Astrocyte of the cerebellum (primary cell): ENCODE data around the gene PAQR5.
A peak's percentile ranks its signal among the peaks of the same experiment; 100 is the strongest.

Source experiments
- DNase-seq: peaks from one replicate; pipeline ENCODE4 v3.0.0-alpha.2; 2011; ENCODE audit warnings: low read depth
- H3K4me3 ChIP-seq: 2 replicates; pipeline ENCODE4 v1.5.1; 2011; ENCODE audit warnings: mild to moderate bottlenecking, low read depth, low read length, moderate library complexity
- in situ Hi-C: cut with HindIII; loops from 2 replicates; pipeline ENCODE4 v1.10.0; 2017; ENCODE audit warnings: low sequenced_read_pairs
- TF ChIP-seq, protein P1 (sequence below): IDR thresholded peaks from 2 replicates; pipeline ENCODE4 v1.5.1; 2012; ENCODE audit warnings: low read length, low read depth, moderate library complexity, mild to moderate bottlenecking; ENCODE audit errors: missing control alignments

PAQR5 gene

DNA sequence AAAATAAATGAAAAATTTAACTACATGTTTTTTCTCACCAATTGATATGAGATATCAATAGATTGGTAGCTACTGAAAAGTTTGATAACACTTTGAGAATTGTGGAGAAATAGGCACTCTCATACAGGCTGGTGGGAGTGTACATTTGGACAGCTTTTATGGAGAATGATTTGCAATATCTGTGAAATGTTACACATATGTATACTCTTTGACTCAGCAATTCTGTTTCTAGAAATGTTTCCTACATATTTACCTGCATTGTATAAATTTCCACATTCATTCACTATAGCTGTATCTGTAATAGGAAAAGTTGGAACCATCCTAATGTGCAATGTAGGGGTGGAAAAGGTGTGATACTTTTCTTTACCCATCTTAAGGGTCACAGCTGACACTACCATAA is 113.6 kb downstream of the PAQR5 start:
- TF ChIP-seq, protein P1, sequence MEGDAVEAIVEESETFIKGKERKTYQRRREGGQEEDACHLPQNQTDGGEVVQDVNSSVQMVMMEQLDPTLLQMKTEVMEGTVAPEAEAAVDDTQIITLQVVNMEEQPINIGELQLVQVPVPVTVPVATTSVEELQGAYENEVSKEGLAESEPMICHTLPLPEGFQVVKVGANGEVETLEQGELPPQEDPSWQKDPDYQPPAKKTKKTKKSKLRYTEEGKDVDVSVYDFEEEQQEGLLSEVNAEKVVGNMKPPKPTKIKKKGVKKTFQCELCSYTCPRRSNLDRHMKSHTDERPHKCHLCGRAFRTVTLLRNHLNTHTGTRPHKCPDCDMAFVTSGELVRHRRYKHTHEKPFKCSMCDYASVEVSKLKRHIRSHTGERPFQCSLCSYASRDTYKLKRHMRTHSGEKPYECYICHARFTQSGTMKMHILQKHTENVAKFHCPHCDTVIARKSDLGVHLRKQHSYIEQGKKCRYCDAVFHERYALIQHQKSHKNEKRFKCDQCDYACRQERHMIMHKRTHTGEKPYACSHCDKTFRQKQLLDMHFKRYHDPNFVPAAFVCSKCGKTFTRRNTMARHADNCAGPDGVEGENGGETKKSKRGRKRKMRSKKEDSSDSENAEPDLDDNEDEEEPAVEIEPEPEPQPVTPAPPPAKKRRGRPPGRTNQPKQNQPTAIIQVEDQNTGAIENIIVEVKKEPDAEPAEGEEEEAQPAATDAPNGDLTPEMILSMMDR = no peak
- in situ Hi-C loops = no loop called here
- no peak overlapping the region for H3K4me3 ChIP-seq
- no peak for DNase-seq

DNA sequence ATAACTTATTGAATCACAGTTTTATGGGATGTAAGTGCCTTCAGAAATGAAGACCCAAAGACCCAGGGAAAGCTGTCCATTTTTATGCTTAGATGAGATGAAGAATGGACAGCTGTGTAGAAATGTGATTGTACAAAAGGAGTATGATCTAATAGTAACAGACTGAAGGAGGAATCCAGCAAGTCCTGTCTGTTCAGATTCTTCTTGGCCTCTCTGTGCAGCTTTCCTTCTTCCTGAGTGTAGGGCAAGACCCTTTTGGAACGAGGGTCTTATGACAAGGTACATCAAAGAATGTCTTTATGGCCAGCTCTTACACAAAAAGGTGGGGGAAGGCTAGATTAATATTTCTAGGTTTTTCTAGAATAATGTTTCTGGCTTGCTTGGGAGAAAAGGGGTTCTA is 114.0 kb downstream of the PAQR5 start:
- in situ Hi-C loops = no loop called here
- DNase-seq = no peak
- TF ChIP-seq, protein P1 = no peak
- no peak overlapping the region for H3K4me3 ChIP-seq

DNA sequence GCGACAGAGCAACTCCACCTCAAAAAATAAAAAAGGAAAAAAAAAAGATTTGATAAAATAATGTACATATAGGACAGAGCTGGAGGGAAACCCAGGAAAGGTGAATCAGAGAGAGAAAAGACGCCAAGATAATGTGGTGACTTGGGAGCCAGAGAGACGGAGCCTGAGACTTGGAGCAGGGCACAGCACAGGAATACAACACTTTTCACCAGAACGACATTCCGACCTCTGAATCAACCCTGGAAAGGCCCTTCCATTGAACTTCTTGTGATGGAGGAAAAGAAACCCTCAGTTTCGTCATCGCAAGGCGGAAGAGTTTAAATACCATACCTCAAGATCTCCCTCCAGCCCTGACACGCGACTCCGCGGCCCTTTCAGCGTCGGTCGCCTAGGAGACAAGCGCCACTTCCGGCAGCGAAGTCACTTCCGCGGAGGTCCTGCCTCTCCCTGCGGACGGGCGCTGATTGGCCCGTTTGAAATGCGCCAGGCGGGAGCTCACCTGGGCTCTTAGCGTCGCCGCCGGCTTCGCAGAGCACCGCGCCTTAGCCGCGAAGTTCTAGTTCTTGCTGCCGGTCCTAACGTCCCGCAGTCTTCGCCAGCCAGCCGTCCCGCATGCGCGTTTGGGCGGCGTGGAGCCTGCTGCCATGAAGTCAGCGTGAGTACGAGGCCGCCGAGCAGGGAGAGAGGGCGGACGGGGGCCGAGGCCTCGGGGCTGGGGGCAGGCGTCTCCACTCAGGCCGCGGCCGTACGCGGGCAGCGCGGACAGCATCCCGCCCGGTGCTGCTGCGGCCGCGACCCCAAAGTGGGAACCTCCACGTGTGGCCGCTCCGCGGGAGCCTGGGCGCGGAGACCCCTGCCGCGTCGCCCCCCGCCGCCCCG is 115.3 kb downstream of the PAQR5 start, which contains the start of gene KIF23:
TSS of gene KIF23 (plus strand) at position 528 of the 879 bp plus-strand sequence. CDS start at position 645, 117 bp downstream.
- peak; percentile 75 for DNase-seq
- in situ Hi-C loops = no loop called here
- peak within 1 kb of the TSS; percentile 87 for H3K4me3 ChIP-seq
- TF ChIP-seq, protein P1 = no peak

DNA sequence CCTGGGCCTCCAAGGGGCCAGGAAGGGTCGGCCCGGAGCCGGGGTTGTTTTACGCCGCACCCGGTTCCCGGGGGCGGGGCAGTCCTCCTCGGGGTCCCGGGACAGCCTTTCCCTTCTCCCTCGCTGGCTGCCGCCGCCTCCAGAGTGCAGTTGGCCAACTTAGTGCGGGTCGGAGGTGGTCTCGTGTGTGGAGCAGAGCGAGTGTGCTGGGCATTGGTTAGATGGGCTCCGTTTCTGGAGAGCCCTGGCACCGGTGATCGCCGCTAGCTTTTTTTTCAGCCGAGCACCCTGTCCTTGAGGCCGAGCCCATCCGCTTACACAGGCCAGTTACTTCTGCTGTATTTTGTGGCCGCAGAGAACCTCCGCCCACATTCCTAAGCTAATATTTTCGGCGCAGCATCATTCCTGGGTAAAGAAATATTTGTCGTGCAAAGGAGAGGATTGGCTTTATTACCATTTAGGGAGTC is 116.0 kb downstream of the PAQR5 start:
- peak; percentile 86 for DNase-seq
- TF ChIP-seq, protein P1 = no peak
- in situ Hi-C loops = no loop called here
- peak overlapping the region; percentile 87 for H3K4me3 ChIP-seq

DNA sequence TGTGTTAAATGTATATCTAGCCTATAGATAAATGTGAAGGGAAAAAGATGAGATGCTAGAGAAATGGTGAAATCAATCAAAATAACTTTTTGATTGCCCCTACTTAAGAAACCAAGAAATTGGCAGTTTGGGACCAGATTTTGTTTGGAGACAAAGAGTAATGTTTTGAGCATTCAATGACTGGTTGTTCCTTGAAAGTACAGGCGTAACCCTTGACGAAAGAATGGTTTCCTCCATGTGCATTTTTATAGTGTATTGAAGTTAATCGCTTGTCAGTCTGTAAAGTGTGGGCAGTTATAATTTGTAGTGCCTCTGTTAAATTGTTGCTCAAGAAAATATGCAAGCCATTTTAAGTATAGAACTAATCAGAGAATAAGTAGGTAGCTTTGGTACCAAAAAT is 116.7 kb downstream of the PAQR5 start:
- DNase-seq = no peak

DNA sequence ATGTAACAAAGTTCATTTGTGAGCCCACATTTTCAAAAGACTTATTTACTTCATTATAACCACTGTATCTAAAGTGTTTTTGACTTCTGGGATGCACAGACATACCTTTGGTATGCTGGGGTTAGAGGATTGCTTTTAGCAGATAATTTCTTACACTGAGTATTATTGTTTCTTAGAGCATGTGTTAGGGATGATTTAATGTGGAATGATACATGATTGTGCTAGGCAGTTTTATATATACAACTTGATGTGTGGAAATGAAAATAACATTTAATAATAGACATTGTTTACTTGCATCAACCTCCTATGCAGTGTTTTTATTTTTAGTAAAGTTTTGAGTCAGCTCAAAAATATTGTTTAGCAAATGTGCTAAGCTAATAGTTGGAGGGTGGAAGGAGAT is 118.9 kb downstream of the PAQR5 start:
- H3K4me3 ChIP-seq = no peak overlapping the region
- in situ Hi-C loops = no loop called here
- TF ChIP-seq, protein P1 = no peak
- no peak for DNase-seq

More for the DNA sequence above, 116.7 kb downstream of the PAQR5 start:
- TF ChIP-seq, protein P1 = no peak
- H3K4me3 ChIP-seq = peak overlapping the region; percentile 87
- in situ Hi-C loops = no loop called here
